OCI-LY3 (cell line): ENCODE results near the gene KDM7A.

ENCODE experiments used
- H2AFZ ChIP-seq: fragments of 200-600, 300-600 bp; shearing (Covaris generic); 2 replicates; pipeline ENCODE4 v1.6.0; 2014; ENCODE audit warnings: antibody characterized with exemption, low read depth, low read length
- H3K27ac ChIP-seq: fragments of 200-600, 300-600 bp; sonication (generic); 2 replicates; pipeline ENCODE4 v1.5.1; 2014; ENCODE audit warnings: mild to moderate bottlenecking, low read length, moderate library complexity, mixed read lengths
- H3K27me3 ChIP-seq: fragments of 200-600, 300-600 bp; sonication (generic); 2 replicates; pipeline ENCODE4 v1.6.1; 2014; ENCODE audit warnings: low read depth, low read length, mixed read lengths
- H3K36me3 ChIP-seq: fragments of 200-600, 300-600 bp; sonication (generic); replicated peaks from 2 replicates; pipeline ENCODE3; 2014; ENCODE audit warnings: low read depth, low read length, mixed read lengths
- H3K4me1 ChIP-seq: fragments of 300-600, 200-600 bp; sonication (generic); 2 replicates; pipeline ENCODE4 v1.6.1; 2014; ENCODE audit warnings: low read length, mixed read lengths
- H3K4me2 ChIP-seq: fragments of 200-600, 300-600 bp; sonication (generic); 2 replicates; pipeline ENCODE4 v1.6.1; 2014; ENCODE audit warnings: low read length, mixed read lengths
- H3K4me3 ChIP-seq: fragments of 300-600, 200-600 bp; sonication (generic); 2 replicates; pipeline ENCODE4 v1.5.1; 2014; ENCODE audit warnings: antibody characterized with exemption, mild to moderate bottlenecking, low read length, moderate library complexity
- H3K79me2 ChIP-seq: fragments of 300-600, 200-600 bp; shearing (Covaris generic); 2 replicates; pipeline ENCODE4 v1.6.1; 2014; ENCODE audit warnings: mild to moderate bottlenecking, low read length, mixed read lengths
- H3K9ac ChIP-seq: fragments of 300-600, 200-600 bp; shearing (Covaris generic); 2 replicates; pipeline ENCODE4 v1.6.0; 2014; ENCODE audit warnings: mild to moderate bottlenecking, low read length, moderate library complexity
- H3K9me3 ChIP-seq: fragments of 200-600, 300-600 bp; shearing (Covaris generic); 2 replicates; pipeline ENCODE4 v1.6.1; 2014; ENCODE audit warnings: low read length, mixed read lengths; ENCODE audit not compliant: insufficient read depth
- H4K20me1 ChIP-seq: fragments of 200-600, 300-600 bp; sonication (generic); 2 replicates; pipeline ENCODE4 v1.6.1; 2016; ENCODE audit warnings: low read length, mixed read lengths; ENCODE audit not compliant: insufficient read depth
- CTCF ChIP-seq: fragments of 200-600, 300-600 bp; sonication (generic); IDR thresholded peaks from 2 replicates; pipeline ENCODE4 v1.5.1; 2014; ENCODE audit warnings: antibody characterized with exemption, low read length, low read depth
- EZH2phosphoT487 ChIP-seq: fragments of 200-600 bp; shearing (Covaris generic); IDR thresholded peaks from 2 replicates; pipeline ENCODE4 v1.6.1; 2018; ENCODE audit warnings: antibody characterized with exemption, mixed run types, low read depth

Gene KDM7A

DNA sequence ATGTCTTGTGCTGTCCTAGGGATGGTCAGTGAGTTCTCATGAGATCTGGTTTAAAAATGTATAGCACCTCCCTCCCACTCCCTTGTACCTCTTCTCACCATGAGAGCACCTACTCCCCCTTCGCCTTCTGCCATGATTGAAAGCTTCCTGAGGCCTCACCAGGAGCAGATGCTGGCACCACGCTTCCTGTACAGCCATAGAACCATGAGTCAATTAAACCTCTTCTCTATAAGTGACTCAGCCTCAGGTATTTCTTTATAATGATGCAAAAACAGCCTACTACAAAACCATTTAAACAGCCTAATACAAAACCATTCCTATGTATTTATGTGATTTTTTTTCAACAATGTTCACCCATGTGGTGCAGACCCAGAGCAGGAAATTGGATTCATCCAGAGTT, 32.0 kb downstream of the KDM7A start:
- TF ChIP-seq CTCF (no peak), EZH2phosphoT487 (no peak)
- no peak overlapping the region for H3K27ac ChIP-seq
- no peaks in the 10 kb centered on the region for H3K9me3 ChIP-seq
- no peak overlapping the region for H3K4me2 ChIP-seq
- H2AFZ ChIP-seq, result no peak overlapping the region
- H3K79me2 ChIP-seq, result no peaks in the 10 kb centered on the region
- no peaks in the 10 kb centered on the region for H4K20me1 ChIP-seq
- H3K4me1 ChIP-seq, result no peaks in the 10 kb centered on the region
- peaks cover 55% of the 10 kb centered on the region for H3K27me3 ChIP-seq
- no peaks in the 10 kb centered on the region for H3K36me3 ChIP-seq
- H3K4me3 ChIP-seq, result no peak overlapping the region
- no peak overlapping the region for H3K9ac ChIP-seq

- Histone ChIP-seq H3K4me3 (no peak overlapping the region), H3K9ac (no peak overlapping the region), H3K9me3 (no peaks in the 10 kb centered on the region), H3K79me2 (no peaks in the 10 kb centered on the region), H3K36me3 (no peaks in the 10 kb centered on the region), H4K20me1 (no peaks in the 10 kb centered on the region), H3K27ac (no peak overlapping the region), H3K4me1 (no peaks in the 10 kb centered on the region), H3K4me2 (no peak overlapping the region), H3K27me3 (peaks cover 55% of the 10 kb centered on the region), H2AFZ (no peak overlapping the region)
- TF ChIP-seq CTCF (no peak), EZH2phosphoT487 (no peak)
Observed at GRCh38 chr7:140143997-140144396, 32.8 kb downstream of the KDM7A start.

DNA sequence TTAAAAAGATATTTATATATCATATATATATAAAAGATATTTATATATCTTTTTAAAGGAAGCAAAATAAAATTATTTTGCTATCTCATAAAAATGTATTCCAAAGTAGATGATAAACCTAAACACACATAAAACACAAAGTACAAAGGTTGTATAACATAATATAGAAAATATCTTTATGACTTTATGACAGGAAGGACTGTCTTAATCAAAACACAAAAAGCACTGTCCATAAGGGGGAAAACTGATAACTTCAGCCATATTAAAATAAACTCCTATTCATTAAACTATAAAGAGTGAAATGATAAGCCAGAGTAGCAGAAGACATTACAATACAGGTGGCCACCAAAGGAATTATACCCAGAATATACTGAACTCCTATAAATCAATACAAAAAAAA, 34.8 kb downstream of the KDM7A start:
- Histone ChIP-seq H3K27ac (no peak overlapping the region), H3K9ac (no peak overlapping the region), H3K4me2 (no peak overlapping the region), H3K27me3 (peaks cover 45% of the 10 kb centered on the region), H4K20me1 (no peaks in the 10 kb centered on the region), H2AFZ (no peak overlapping the region), H3K4me1 (no peaks in the 10 kb centered on the region), H3K79me2 (no peaks in the 10 kb centered on the region), H3K36me3 (no peaks in the 10 kb centered on the region), H3K9me3 (no peaks in the 10 kb centered on the region), H3K4me3 (no peak overlapping the region)
- TF ChIP-seq EZH2phosphoT487 (no peak), CTCF (no peak)

DNA sequence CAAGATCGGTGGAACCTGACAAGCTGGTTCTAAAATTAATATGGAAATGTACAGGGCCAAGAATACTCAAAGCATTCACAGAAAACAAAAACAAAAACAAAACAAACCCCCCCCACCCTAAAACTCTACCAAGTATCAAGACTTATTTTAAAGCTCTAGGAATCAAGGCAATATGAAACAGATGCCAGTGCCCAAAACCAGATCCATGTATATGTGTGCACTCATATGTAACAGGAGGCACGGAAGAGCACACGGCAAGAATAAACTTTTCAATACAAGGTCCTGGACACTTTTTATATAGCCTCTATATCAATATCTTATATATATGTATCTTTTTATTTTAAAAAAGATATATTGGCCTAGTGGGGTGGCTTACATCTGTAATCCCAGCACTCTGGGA, 35.5 kb downstream of the KDM7A start:
- Histone ChIP-seq H3K36me3 (no peaks in the 10 kb centered on the region), H2AFZ (no peak overlapping the region), H3K4me2 (no peak overlapping the region), H3K9me3 (no peaks in the 10 kb centered on the region), H4K20me1 (no peaks in the 10 kb centered on the region), H3K27ac (no peak overlapping the region), H3K4me3 (no peak overlapping the region), H3K9ac (no peak overlapping the region), H3K79me2 (no peaks in the 10 kb centered on the region), H3K4me1 (no peaks in the 10 kb centered on the region), H3K27me3 (peaks cover 38% of the 10 kb centered on the region)
- TF ChIP-seq CTCF (no peak), EZH2phosphoT487 (no peak)
